ENCODE data around the gene IGIP.
A peak's percentile ranks its signal among the peaks of the same experiment; 100 is the strongest.

IGIP gene

GRCh38 chr5:140166911-140167310 lies 41.2 kb downstream of the IGIP start:
- DNase-seq (ENCODE audit: low spot score) = no peak

- no peak for DNase-seq (ENCODE audit: low spot score)
These were observed 42.6 kb downstream of the IGIP start for GRCh38 chr5:140168371-140168770.

GRCh38 chr5:140169410-140169809 lies 43.7 kb downstream of the IGIP start:
- no peak for DNase-seq (ENCODE audit: low spot score)

GRCh38 chr5:140172483-140172882 lies 46.7 kb downstream of the IGIP start:
- no peak for DNase-seq (ENCODE audit: low spot score)

GRCh38 chr5:140174014-140174413 lies 48.3 kb downstream of the IGIP start:
- DNase-seq (ENCODE audit: low spot score) = no peak

- DNase-seq (ENCODE audit: low spot score) = peak; percentile 97
These were observed 49.0 kb downstream of the IGIP start, which contains the start of gene CYSTM1 for GRCh38 chr5:140174465-140175366. Gene CYSTM1, plus strand, starts transcription at chr5:140175188. Its CDS starts 19,278 bp downstream, at chr5:140194466.

- DNase-seq (ENCODE audit: low spot score) = peak; percentile 84
These were observed 49.8 kb downstream of the IGIP start for GRCh38 chr5:140175367-140176030.

GRCh38 chr5:140176031-140176387 lies 50.3 kb downstream of the IGIP start:
- DNase-seq (ENCODE audit: low spot score) = no peak

- no peak for DNase-seq (ENCODE audit: low spot score)
These were observed 52.3 kb downstream of the IGIP start for GRCh38 chr5:140178086-140178410.

- DNase-seq (ENCODE audit: low spot score) = no peak
These were observed 52.9 kb downstream of the IGIP start for GRCh38 chr5:140178482-140179116.

All from ecto neural progenitor cell (in vitro differentiated cells).